ENCODE results near the gene KRTAP10-7. TPM values are rescaled to one million over a fixed set of nuclear protein-coding genes. Genes with fewer than 3 reads are reported as not detected.

KRTAP10-7 gene
- total RNA-seq, 2 donors from 2014 or later = not detected

- DNase-seq (ENCODE audit: low spot score) = no peak
- ATAC-seq (ENCODE audit: insufficient number of reproducible peaks, low FRiP score, low read depth) = no peak
- Histone ChIP-seq H3K4me3 (no peak overlapping the region), H3K9me3 (peaks cover 5% of the 10 kb centered on the region), H3K27me3 (replicated peaks; ENCODE audit: insufficient read depth) (no peaks in the 10 kb centered on the region), H3K4me1 (ENCODE audit: control insufficient read depth in 1 of 2, low read depth in 2 of 2) (no peaks in the 10 kb centered on the region), H3K36me3 (no peaks in the 10 kb centered on the region), H3K27ac (no peak overlapping the region)
- no peak for TF ChIP-seq CTCF (IDR thresholded peaks at IDR 0.05)
Measured at GRCh38 chr21:44564099-44564498, 36.3 kb upstream of the KRTAP10-7 start.

DNA sequence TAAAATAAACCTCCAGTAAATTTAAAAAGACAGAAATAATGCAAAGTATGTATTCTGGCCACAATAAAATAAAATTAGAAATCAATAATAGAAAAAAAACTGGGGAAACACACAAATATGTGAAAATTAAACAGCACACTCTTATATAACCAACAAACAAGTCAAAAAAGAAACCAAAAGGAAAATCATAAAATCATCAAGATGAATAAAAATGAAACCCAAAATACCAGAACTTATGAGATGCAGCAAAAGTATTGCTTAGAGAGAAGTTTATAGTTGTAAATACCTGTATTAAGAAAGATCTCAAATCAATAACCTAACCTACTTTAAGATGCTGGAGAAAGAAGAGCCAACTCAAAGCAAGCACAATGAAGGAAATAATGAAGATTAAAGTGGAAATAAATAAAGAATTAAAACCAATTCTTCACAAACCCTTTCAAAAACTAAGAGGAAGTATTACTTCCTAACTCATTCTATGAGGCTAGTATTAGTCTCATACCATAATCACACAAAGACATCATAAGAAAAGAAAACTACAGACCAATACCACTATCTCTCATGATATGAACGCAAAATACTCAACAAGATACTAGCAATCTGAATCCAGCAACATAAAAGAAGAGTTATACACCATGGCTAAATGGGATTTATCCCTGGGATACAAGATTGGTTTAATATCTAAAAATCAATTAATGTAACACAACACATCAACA lies 35.4 kb upstream of the KRTAP10-7 start:
- Histone ChIP-seq H3K4me1 (ENCODE audit: control insufficient read depth in 1 of 2, low read depth in 2 of 2) (no peaks in the 10 kb centered on the region), H3K27ac (no peak overlapping the region), H3K9me3 (peaks cover 5% of the 10 kb centered on the region), H3K4me3 (no peak overlapping the region), H3K36me3 (no peaks in the 10 kb centered on the region), H3K27me3 (replicated peaks; ENCODE audit: insufficient read depth) (no peaks in the 10 kb centered on the region)
- DNase-seq (ENCODE audit: low spot score) = no peak
- no peak for TF ChIP-seq CTCF (IDR thresholded peaks at IDR 0.05)
- ATAC-seq (ENCODE audit: insufficient number of reproducible peaks, low FRiP score, low read depth) = no peak

DNA sequence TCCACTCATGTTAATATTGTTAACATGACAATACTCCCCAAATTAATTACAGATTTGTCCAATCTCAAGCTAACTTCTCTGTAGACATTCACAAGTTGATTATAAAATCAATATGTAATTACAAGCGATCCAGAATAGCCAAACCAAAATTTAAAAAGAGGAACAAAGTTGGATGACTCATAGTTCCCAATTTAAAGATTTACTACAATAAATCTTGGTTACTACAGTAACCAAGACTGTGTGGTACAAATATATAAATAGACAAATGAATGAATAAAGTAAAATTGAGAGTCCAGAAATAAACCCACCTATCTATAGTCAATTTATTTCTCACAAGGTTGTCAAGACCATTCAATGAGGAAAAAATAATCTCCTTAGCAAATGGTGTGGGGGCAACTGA lies 34.0 kb upstream of the KRTAP10-7 start:
- Histone ChIP-seq H3K36me3 (no peaks in the 10 kb centered on the region), H3K4me1 (ENCODE audit: control insufficient read depth in 1 of 2, low read depth in 2 of 2) (no peaks in the 10 kb centered on the region), H3K27me3 (replicated peaks; ENCODE audit: insufficient read depth) (no peaks in the 10 kb centered on the region), H3K9me3 (peaks cover 5% of the 10 kb centered on the region), H3K4me3 (no peak overlapping the region), H3K27ac (no peak overlapping the region)
- no peak for TF ChIP-seq CTCF (IDR thresholded peaks at IDR 0.05)
- ATAC-seq (ENCODE audit: insufficient number of reproducible peaks, low FRiP score, low read depth) (no peak), DNase-seq (ENCODE audit: low spot score) (no peak)

DNA sequence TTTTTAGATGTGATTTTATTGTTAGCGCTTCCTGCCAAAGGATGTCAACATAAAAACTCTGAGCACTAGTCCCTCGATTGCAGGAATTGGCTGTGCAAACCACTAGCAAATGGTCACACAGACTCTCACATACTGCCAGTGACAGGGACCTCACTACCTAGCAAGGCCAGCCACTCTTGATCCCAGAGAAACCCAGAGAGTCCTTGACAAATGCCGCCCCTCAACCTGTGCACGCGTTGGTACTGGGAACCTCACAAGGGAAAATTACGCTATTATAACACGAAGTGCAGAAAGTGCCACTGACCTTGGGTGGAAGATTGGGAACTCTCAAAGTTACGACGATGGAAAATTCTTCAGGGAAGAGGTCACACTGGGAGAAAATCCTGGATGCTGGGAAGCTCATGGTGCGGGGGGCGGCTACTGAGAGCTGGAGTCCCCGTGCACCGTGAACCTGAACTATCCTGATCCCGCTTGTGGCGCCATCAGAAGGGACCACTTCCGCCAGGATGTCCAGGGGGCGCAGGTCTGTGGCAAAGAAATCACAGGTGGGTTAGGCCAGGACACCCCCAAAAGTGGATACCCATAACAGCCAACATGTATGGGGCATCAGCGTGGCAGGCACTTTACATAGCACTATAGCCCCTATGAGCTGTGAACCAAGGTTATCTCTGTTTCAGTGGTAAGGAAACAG lies 32.8 kb upstream of the KRTAP10-7 start:
- no peak for ATAC-seq (ENCODE audit: insufficient number of reproducible peaks, low FRiP score, low read depth)
- Histone ChIP-seq H3K9me3 (peaks cover 2% of the 10 kb centered on the region), H3K36me3 (no peaks in the 10 kb centered on the region), H3K4me3 (no peak overlapping the region), H3K27ac (no peak overlapping the region), H3K27me3 (replicated peaks; ENCODE audit: insufficient read depth) (no peaks in the 10 kb centered on the region), H3K4me1 (ENCODE audit: control insufficient read depth in 1 of 2, low read depth in 2 of 2) (no peaks in the 10 kb centered on the region)
- no peak for DNase-seq (ENCODE audit: low spot score)
- no peak for TF ChIP-seq CTCF (IDR thresholded peaks at IDR 0.05)

DNA sequence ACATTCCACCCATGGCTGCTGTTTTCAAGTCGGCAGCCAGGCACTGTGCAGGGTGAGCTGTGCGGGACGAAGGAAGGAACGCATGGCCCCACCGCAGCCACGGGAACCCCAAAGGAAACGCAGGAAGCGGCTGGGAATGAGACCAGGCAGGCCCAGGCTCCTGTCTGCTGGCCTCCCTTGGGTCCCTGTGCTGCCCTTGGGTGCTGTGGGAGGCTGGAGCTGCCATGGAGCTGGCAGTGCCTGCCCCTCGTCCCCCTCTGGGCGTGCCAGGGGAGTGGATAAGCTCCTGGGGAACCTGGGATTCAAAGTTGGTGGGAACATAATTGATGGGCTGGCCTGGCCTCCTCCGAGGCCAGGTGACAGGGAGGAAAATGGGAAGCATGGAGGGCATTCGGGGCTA lies 32.1 kb upstream of the KRTAP10-7 start:
- no peak for ATAC-seq (ENCODE audit: insufficient number of reproducible peaks, low FRiP score, low read depth)
- no peak for TF ChIP-seq CTCF (IDR thresholded peaks at IDR 0.05)
- no peaks in the 10 kb centered on the region for H3K27me3 ChIP-seq (replicated peaks; ENCODE audit: insufficient read depth)

More for the DNA sequence above, 32.1 kb upstream of the KRTAP10-7 start:
- DNase-seq (ENCODE audit: low spot score) = no peak
- Histone ChIP-seq H3K36me3 (no peaks in the 10 kb centered on the region), H3K27ac (no peak overlapping the region), H3K4me1 (ENCODE audit: control insufficient read depth in 1 of 2, low read depth in 2 of 2) (no peaks in the 10 kb centered on the region), H3K4me3 (no peak overlapping the region), H3K9me3 (no peaks in the 10 kb centered on the region)
